IPS-20b (cell line): ENCODE measurements around the gene MCF2L.

ENCODE experiments used
- H3K27ac ChIP-seq: one replicate; pipeline ENCODE4 v1.5.1; 2013; ENCODE audit warnings: low read length
- H3K27me3 ChIP-seq: 2 replicates; pipeline ENCODE4 v1.6.1; 2013; ENCODE audit warnings: mild to moderate bottlenecking, low read length, inconsistent platforms; ENCODE audit not compliant: insufficient read depth
- H3K36me3 ChIP-seq: 2 replicates; pipeline ENCODE4 v1.6.1; 2013; ENCODE audit warnings: low read depth, mild to moderate bottlenecking, inconsistent platforms, low read length, moderate library complexity; ENCODE audit not compliant: insufficient read depth
- H3K4me1 ChIP-seq: 2 replicates; pipeline ENCODE4 v1.6.1; 2013; ENCODE audit warnings: mild to moderate bottlenecking, control low read depth, inconsistent platforms, low read length, moderate library complexity; ENCODE audit not compliant: insufficient read depth
- H3K4me3 ChIP-seq: 2 replicates; pipeline ENCODE4 v1.5.1; 2013; ENCODE audit warnings: mild to moderate bottlenecking, low read length, inconsistent platforms
- H3K9ac ChIP-seq: 2 replicates; pipeline ENCODE4 v1.6.1; 2013; ENCODE audit warnings: low read depth, mild to moderate bottlenecking, inconsistent platforms, low read length, moderate library complexity
- H3K9me3 ChIP-seq: 2 replicates; pipeline ENCODE4 v1.6.1; 2013; ENCODE audit warnings: mild to moderate bottlenecking, low read depth, low read length, inconsistent platforms; ENCODE audit not compliant: insufficient read depth

The MCF2L gene

GRCh38 chr13:113124211-113124970 is 155.4 kb downstream of the MCF2L start:
- no peaks in the 10 kb centered on the region; the same call in 1 of the 2 replicates for H3K4me1 ChIP-seq
- H3K4me3 ChIP-seq = no peak overlapping the region
- H3K9me3 ChIP-seq = no peaks in the 10 kb centered on the region
- no peak overlapping the region for H3K27ac ChIP-seq
- H3K36me3 ChIP-seq = no peaks in the 10 kb centered on the region
- no peak overlapping the region for H3K9ac ChIP-seq
- no peaks in the 10 kb centered on the region; the same call in none of the 2 replicates for H3K27me3 ChIP-seq

- Histone ChIP-seq H3K9ac (no peak overlapping the region), H3K27me3 (no peaks in the 10 kb centered on the region; the same call in none of the 2 replicates), H3K36me3 (no peaks in the 10 kb centered on the region), H3K4me1 (no peaks in the 10 kb centered on the region; the same call in 1 of the 2 replicates), H3K27ac (no peak overlapping the region), H3K4me3 (no peak overlapping the region), H3K9me3 (no peaks in the 10 kb centered on the region)
These were observed 156.7 kb downstream of the MCF2L start for GRCh38 chr13:113125506-113126264.

- Histone ChIP-seq H3K9ac (no peak overlapping the region), H3K4me3 (no peak overlapping the region), H3K27ac (no peak overlapping the region), H3K4me1 (no peaks in the 10 kb centered on the region; the same call in 1 of the 2 replicates), H3K9me3 (no peaks in the 10 kb centered on the region), H3K36me3 (no peaks in the 10 kb centered on the region), H3K27me3 (no peaks in the 10 kb centered on the region; the same call in none of the 2 replicates)
These were observed 157.5 kb downstream of the MCF2L start for GRCh38 chr13:113126265-113127150.

- Histone ChIP-seq H3K27ac (no peak overlapping the region), H3K9me3 (no peaks in the 10 kb centered on the region), H3K9ac (no peak overlapping the region), H3K36me3 (no peaks in the 10 kb centered on the region), H3K27me3 (no peaks in the 10 kb centered on the region; the same call in none of the 2 replicates), H3K4me1 (no peaks in the 10 kb centered on the region), H3K4me3 (no peak overlapping the region)
These were observed 160.5 kb downstream of the MCF2L start for GRCh38 chr13:113129480-113129879.

GRCh38 chr13:113129921-113130750 is 161.1 kb downstream of the MCF2L start:
- Histone ChIP-seq H3K4me3 (no peak overlapping the region), H3K4me1 (no peaks in the 10 kb centered on the region)

GRCh38 chr13:113135281-113135760 is 166.3 kb downstream of the MCF2L start:
- no peak overlapping the region for H3K27ac ChIP-seq
- no peak overlapping the region for H3K9ac ChIP-seq
- no peak overlapping the region for H3K4me3 ChIP-seq
- peaks cover 15% of the 10 kb centered on the region; the same call in 1 of the 2 replicates for H3K4me1 ChIP-seq
- H3K27me3 ChIP-seq = no peaks in the 10 kb centered on the region
- no peaks in the 10 kb centered on the region for H3K9me3 ChIP-seq
- H3K36me3 ChIP-seq = no peaks in the 10 kb centered on the region

More at GRCh38 chr13:113129921-113130750, 161.1 kb downstream of the MCF2L start:
- Histone ChIP-seq H3K9ac (no peak overlapping the region), H3K27ac (no peak overlapping the region), H3K27me3 (no peaks in the 10 kb centered on the region; the same call in none of the 2 replicates), H3K9me3 (no peaks in the 10 kb centered on the region), H3K36me3 (no peaks in the 10 kb centered on the region)

- Histone ChIP-seq H3K27ac (no peak overlapping the region), H3K9ac (peak overlapping the region; percentile 31; the same call in 1 of the 2 replicates), H3K4me1 (peaks cover 15% of the 10 kb centered on the region; the same call in 1 of the 2 replicates), H3K36me3 (no peaks in the 10 kb centered on the region), H3K4me3 (peak overlapping the region; percentile 15; the same call in 1 of the 2 replicates), H3K27me3 (no peaks in the 10 kb centered on the region), H3K9me3 (no peaks in the 10 kb centered on the region)
These were observed 168.8 kb downstream of the MCF2L start for GRCh38 chr13:113137691-113138298.

- Histone ChIP-seq H3K27ac (no peak overlapping the region), H3K4me1 (peaks cover 15% of the 10 kb centered on the region; the same call in 1 of the 2 replicates), H3K9ac (no peak overlapping the region), H3K36me3 (no peaks in the 10 kb centered on the region), H3K9me3 (no peaks in the 10 kb centered on the region), H3K27me3 (no peaks in the 10 kb centered on the region), H3K4me3 (no peak overlapping the region)
These were observed 170.0 kb downstream of the MCF2L start for GRCh38 chr13:113138792-113139551.

GRCh38 chr13:113139577-113139976 is 170.6 kb downstream of the MCF2L start:
- Histone ChIP-seq H3K9ac (no peak overlapping the region), H3K4me1 (peaks cover 15% of the 10 kb centered on the region; the same call in 1 of the 2 replicates), H3K27me3 (no peaks in the 10 kb centered on the region), H3K9me3 (no peaks in the 10 kb centered on the region), H3K36me3 (no peaks in the 10 kb centered on the region), H3K27ac (no peak overlapping the region), H3K4me3 (no peak overlapping the region)
